IPS-15b (cell line): Measurements from ENCODE around the gene ASMTL.

Source experiments
- H3K27me3 ChIP-seq: one replicate; pipeline ENCODE4 v1.6.1; 2013; ENCODE audit warnings: low read length; ENCODE audit not compliant: control insufficient read depth, insufficient read depth
- H3K36me3 ChIP-seq: one replicate; pipeline ENCODE4 v1.6.1; 2013; ENCODE audit warnings: low read length; ENCODE audit not compliant: control insufficient read depth, insufficient read depth
- H3K4me1 ChIP-seq: one replicate; pipeline ENCODE4 v1.6.1; 2013; ENCODE audit warnings: mild to moderate bottlenecking, low read length; ENCODE audit not compliant: control insufficient read depth, insufficient read depth
- H3K4me3 ChIP-seq: one replicate; pipeline ENCODE4 v1.5.1; 2013; ENCODE audit warnings: low read depth, low read length
- H3K9ac ChIP-seq: one replicate; pipeline ENCODE4 v1.6.1; 2013; ENCODE audit warnings: low read depth, mild to moderate bottlenecking, low read length
- H3K9me3 ChIP-seq: one replicate; pipeline ENCODE4 v1.6.1; 2013; ENCODE audit warnings: mild to moderate bottlenecking, low read length; ENCODE audit not compliant: control insufficient read depth, insufficient read depth

Gene ASMTL

DNA sequence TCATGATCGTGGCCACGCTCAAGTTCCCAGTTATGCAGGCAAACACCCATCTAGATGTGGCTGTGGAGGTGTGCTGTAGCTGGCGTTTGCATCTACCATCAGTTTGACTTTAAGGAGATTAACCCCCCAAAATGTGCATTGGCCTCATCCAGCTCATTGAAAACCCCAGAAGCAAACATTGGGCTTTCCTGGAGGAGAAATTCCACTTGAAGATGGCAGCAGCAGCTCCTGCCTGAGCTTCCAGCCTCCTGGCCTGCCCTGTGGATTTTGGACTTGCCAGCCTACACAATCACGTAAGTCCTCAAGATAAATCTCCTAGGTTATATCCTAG lies 30.6 kb downstream of the ASMTL start:
- Histone ChIP-seq H3K9me3 (no peaks in the 10 kb centered on the region), H3K36me3 (peaks cover 71% of the 10 kb centered on the region), H3K4me1 (no peaks in the 10 kb centered on the region), H3K9ac (no peak overlapping the region), H3K4me3 (no peak overlapping the region), H3K27me3 (no peaks in the 10 kb centered on the region)

DNA sequence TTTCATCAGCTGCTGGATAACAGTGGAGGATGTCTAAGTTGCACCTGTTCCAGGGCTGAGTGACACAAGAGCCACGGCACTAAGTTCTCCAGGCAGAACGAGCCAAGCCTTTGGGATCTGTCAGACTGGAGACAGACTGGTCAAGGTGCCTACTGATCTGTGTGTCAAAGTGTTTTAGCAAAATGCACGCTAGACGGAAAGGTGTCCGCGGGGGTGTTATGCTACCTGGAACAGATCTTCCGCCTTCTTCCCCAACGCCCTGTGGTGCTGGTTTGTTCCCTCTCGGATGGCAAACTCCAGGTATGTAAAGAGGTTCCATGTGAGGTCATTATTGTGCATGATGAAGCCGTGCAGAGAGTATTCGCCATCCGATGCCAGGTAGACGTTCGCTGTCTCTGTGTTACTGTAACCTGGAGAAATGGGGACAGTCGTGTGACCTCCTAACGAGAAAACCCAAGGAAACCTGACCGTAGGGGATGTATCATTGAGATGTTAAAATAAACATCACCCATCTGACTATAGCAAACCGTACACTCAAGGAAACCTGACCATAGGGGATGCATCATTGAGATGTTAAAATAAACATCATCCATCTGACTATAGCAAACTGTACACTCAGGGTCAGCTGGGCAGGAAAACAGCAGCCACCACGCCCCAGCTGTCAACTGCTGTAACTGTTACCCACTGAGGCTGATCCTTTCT lies 31.1 kb downstream of the ASMTL start:
- Histone ChIP-seq H3K9me3 (no peaks in the 10 kb centered on the region), H3K27me3 (no peaks in the 10 kb centered on the region), H3K36me3 (peaks cover 72% of the 10 kb centered on the region), H3K4me1 (no peaks in the 10 kb centered on the region), H3K9ac (no peak overlapping the region), H3K4me3 (no peak overlapping the region)

DNA sequence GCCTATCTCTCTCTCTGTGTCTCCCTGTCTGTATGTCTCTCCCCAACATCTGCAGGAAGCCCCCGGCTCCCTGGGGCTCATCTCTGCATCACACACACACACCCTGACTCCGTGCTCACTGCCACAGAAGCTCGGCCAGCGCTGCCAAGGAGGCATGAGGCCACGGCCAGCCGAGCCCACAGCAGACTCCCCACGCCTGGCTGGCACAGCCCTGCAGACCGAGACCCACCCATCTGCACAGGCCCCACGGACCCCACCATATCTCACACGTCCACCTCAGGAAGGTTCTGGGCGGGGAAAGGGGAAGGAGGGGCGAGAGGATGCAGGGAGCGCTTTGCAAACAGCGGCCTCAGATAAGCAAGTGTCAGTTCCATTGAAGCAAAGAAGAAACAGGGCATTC lies 32.3 kb downstream of the ASMTL start:
- H3K4me1 ChIP-seq, result no peaks in the 10 kb centered on the region
- H3K9ac ChIP-seq, result no peak overlapping the region
- no peak overlapping the region for H3K4me3 ChIP-seq
- no peaks in the 10 kb centered on the region for H3K9me3 ChIP-seq
- H3K36me3 ChIP-seq, result peaks cover 72% of the 10 kb centered on the region
- H3K27me3 ChIP-seq, result no peaks in the 10 kb centered on the region

GRCh38 chrX:1419545-1420355 lies 33.0 kb downstream of the ASMTL start:
- Histone ChIP-seq H3K4me1 (no peaks in the 10 kb centered on the region), H3K9ac (no peak overlapping the region), H3K4me3 (no peak overlapping the region), H3K9me3 (no peaks in the 10 kb centered on the region), H3K36me3 (peaks cover 66% of the 10 kb centered on the region), H3K27me3 (no peaks in the 10 kb centered on the region)

DNA sequence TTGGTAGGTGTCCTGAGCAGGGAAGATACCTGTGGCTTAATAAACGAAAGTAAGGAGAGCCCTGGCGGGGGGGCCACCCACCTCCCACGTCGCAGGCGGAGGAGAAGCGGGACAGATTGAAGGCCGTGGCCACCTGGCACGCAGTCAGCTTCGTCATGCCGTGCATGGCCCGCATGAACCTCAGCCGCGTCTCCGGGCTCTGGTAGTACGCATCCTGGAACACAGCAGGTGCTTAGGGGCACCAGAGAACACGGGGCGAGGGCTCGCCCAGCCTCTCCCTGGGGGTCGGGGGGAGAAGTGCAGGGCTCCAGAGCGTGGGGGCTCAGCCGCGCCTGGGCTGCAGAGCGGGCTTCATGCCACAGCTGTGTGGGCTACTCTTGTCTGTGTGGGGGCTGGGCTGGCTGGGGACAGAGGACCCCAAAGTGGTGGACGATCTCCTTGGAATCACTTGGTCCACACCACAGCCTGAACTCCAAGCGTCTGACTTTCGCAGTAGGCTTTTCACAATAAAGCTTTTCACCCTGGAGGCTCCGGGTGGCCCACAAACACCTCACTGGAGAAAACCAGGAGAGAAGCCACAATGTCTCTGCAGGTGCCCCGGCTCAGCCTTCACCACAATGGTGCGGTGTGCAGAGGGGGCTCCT lies 33.7 kb downstream of the ASMTL start:
- no peaks in the 10 kb centered on the region for H3K4me1 ChIP-seq
- H3K27me3 ChIP-seq, result no peaks in the 10 kb centered on the region
- peak overlapping the region; percentile 32 for H3K9ac ChIP-seq
- H3K4me3 ChIP-seq, result no peak overlapping the region
- H3K9me3 ChIP-seq, result no peaks in the 10 kb centered on the region
- H3K36me3 ChIP-seq, result peaks cover 62% of the 10 kb centered on the region

GRCh38 chrX:1417921-1418771 lies 34.6 kb downstream of the ASMTL start:
- no peak overlapping the region for H3K9ac ChIP-seq
- H3K4me1 ChIP-seq, result no peaks in the 10 kb centered on the region
- H3K36me3 ChIP-seq, result peaks cover 62% of the 10 kb centered on the region
- no peak overlapping the region for H3K4me3 ChIP-seq
- H3K9me3 ChIP-seq, result no peaks in the 10 kb centered on the region
- H3K27me3 ChIP-seq, result no peaks in the 10 kb centered on the region

GRCh38 chrX:1416965-1417760 lies 35.5 kb downstream of the ASMTL start:
- H3K4me1 ChIP-seq, result no peaks in the 10 kb centered on the region
- H3K36me3 ChIP-seq, result peaks cover 62% of the 10 kb centered on the region
- no peak overlapping the region for H3K9ac ChIP-seq
- H3K4me3 ChIP-seq, result no peak overlapping the region
- no peaks in the 10 kb centered on the region for H3K27me3 ChIP-seq
- no peaks in the 10 kb centered on the region for H3K9me3 ChIP-seq

- no peaks in the 10 kb centered on the region for H3K4me1 ChIP-seq
- no peaks in the 10 kb centered on the region for H3K27me3 ChIP-seq
- H3K36me3 ChIP-seq, result peaks cover 60% of the 10 kb centered on the region
- H3K4me3 ChIP-seq, result no peak overlapping the region
- H3K9me3 ChIP-seq, result no peaks in the 10 kb centered on the region
- no peak overlapping the region for H3K9ac ChIP-seq
These were observed 36.4 kb downstream of the ASMTL start for GRCh38 chrX:1416327-1416784.

DNA sequence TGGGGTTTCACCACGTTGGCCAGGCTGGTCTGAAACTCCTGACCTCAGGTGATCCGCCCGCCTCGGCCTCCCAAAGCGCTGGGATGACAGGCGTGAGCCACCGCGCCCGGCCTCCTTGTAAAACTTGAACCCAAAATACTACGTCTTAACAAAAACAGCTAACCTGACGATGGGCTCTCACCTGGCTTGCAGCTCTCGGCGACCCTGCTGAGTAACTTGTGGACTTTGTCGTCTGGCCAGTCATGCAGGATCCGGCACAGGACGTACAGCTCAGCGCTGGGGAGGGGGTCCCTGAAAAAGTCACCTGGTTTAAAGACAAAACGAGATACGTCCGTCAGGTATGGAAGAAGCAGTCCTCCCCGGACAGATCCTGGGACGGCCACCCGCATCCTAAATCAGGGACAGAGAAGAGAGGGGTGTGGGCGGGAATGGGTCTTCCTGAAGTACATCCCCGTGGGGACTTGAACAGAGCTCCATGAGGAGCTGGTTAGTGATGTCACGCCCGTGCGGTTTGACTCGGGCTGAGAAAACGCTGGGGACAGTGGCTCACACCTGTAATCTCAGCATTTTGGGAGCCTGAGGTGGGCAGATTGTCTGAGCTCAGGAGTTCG lies 40.1 kb downstream of the ASMTL start:
- Histone ChIP-seq H3K27me3 (no peaks in the 10 kb centered on the region), H3K9me3 (no peaks in the 10 kb centered on the region), H3K36me3 (peaks cover 51% of the 10 kb centered on the region), H3K4me3 (no peak overlapping the region), H3K4me1 (no peaks in the 10 kb centered on the region), H3K9ac (no peak overlapping the region)

GRCh38 chrX:1411326-1411725 lies 41.4 kb downstream of the ASMTL start:
- no peaks in the 10 kb centered on the region for H3K4me1 ChIP-seq
- no peaks in the 10 kb centered on the region for H3K9me3 ChIP-seq
- H3K27me3 ChIP-seq, result no peaks in the 10 kb centered on the region
- no peak overlapping the region for H3K4me3 ChIP-seq
- H3K9ac ChIP-seq, result no peak overlapping the region
- H3K36me3 ChIP-seq, result peaks cover 51% of the 10 kb centered on the region
